Suprapubic skin (tissue), 4 donors: ENCODE results near the gene PGC. TPM values are rescaled to one million over a fixed set of nuclear protein-coding genes. Genes with fewer than 3 reads are reported as not detected.
"Not testable (repeated sequence)": the region's sequence is repeated elsewhere in the genome, so short reads cannot be mapped to it uniquely, and the experiment has no call there.

Experiments
- DNase-seq, 2 donors: peaks; one replicate each; pipeline ENCODE4 v3.0.0-alpha.2; 2019; ENCODE audit warnings: low spot score in 2 of 2
- H3K27ac ChIP-seq: fragments of 200-600 bp; sonication (generic); one replicate; pipeline ENCODE4 v1.5.1; 2019
- H3K27me3 ChIP-seq: fragments of 200-600 bp; sonication (generic); one replicate; pipeline ENCODE4 v1.5.1; 2019
- H3K36me3 ChIP-seq: fragments of 200-600 bp; sonication (generic); one replicate; pipeline ENCODE4 v1.5.1; 2019
- H3K4me1 ChIP-seq: fragments of 200-600 bp; sonication (generic); one replicate; pipeline ENCODE4 v1.5.1; 2019
- H3K4me3 ChIP-seq: fragments of 200-600 bp; sonication (generic); one replicate; pipeline ENCODE4 v1.5.1; 2019; ENCODE audit warnings: mild to moderate bottlenecking
- H3K9me3 ChIP-seq: fragments of 200-600 bp; sonication (generic); one replicate; pipeline ENCODE4 v1.5.1; 2019
- CTCF ChIP-seq, 2 donors: fragments of 200-600 bp in 1 of 2; fragments of 450-650 bp in 1 of 2; sonication (generic) in 1 of 2; IDR thresholded peaks; one replicate each; pipeline ENCODE4 v1.5.1; 2016 to 2019; ENCODE audit warnings: antibody characterized with exemption in 2 of 2, mild to moderate bottlenecking in 1 of 2, moderate library complexity in 1 of 2
- EP300 ChIP-seq: sonication (generic); formaldehyde crosslinking; IDR thresholded peaks from one replicate; pipeline ENCODE4 v1.6.1; 2017; ENCODE audit warnings: antibody characterized with exemption
- POLR2A ChIP-seq, 2 donors: fragments of 450-650 bp; IDR thresholded peaks; one replicate each; pipeline ENCODE4 v1.6.1; 2017; ENCODE audit warnings: antibody characterized with exemption in 2 of 2, mild to moderate bottlenecking in 2 of 2, moderate library complexity in 2 of 2
- POLR2AphosphoS5 ChIP-seq, 3 donors: sonication (generic); formaldehyde crosslinking; IDR thresholded peaks; one replicate each; pipeline ENCODE4 v1.6.1; 2017; ENCODE audit warnings: antibody characterized with exemption in 3 of 3
- WGBS: methylation state at CpG from one replicate; pipeline ENCODE4 v1.1.5; 2018; 5-methylcytosine and 5-hydroxymethylcytosine counted together
- total RNA-seq, 4 donors: library from RNA; depleted of rRNA; stranded (reverse); fragments of >200 nt; gene quantifications; one replicate each; pipeline ENCODE4 v1.1.0, GENCODE V29; 2016

The PGC gene
- total RNA-seq, 4 donors from 2014 or later = not detected

GRCh38 chr6:41768545-41769308 lies 21.5 kb upstream of the PGC start:
- H3K27me3 ChIP-seq = no peaks in the 10 kb centered on the region
- no peak overlapping the region for H3K27ac ChIP-seq
- DNase-seq = no peak
- TF ChIP-seq EP300 = no peak
- no peak for TF ChIP-seq POLR2A (IDR thresholded peaks at IDR 0.05)
- no peak for TF ChIP-seq CTCF (IDR thresholded peaks at IDR 0.05)
- no peak for TF ChIP-seq POLR2AphosphoS5 (IDR thresholded peaks at IDR 0.05)
- peaks cover 9% of the 10 kb centered on the region for H3K4me1 ChIP-seq
- H3K9me3 ChIP-seq = no peaks in the 10 kb centered on the region
- H3K36me3 ChIP-seq = peaks cover 37% of the 10 kb centered on the region
- WGBS = 80% methylated on average over 10 of the region's 10 CpGs
- H3K4me3 ChIP-seq = no peak overlapping the region

- Histone ChIP-seq H3K27ac (peak overlapping the region; percentile 3), H3K27me3 (no peaks in the 10 kb centered on the region), H3K9me3 (no peaks in the 10 kb centered on the region), H3K4me3 (no peak overlapping the region), H3K4me1 (peaks cover 9% of the 10 kb centered on the region), H3K36me3 (peaks cover 22% of the 10 kb centered on the region)
- WGBS = 27% methylated on average over 11 of the region's 12 CpGs
- DNase-seq = no peak
- TF ChIP-seq POLR2AphosphoS5 (IDR thresholded peaks at IDR 0.05) = no peak
- TF ChIP-seq CTCF (IDR thresholded peaks at IDR 0.05) = no peak
- TF ChIP-seq POLR2A (IDR thresholded peaks at IDR 0.05) = no peak
- no peak for TF ChIP-seq EP300
Observed at GRCh38 chr6:41767112-41767833, 20.1 kb upstream of the PGC start.

- WGBS = 94% methylated on average over 4 of the region's 4 CpGs
Observed at GRCh38 chr6:41766043-41766664, 19.0 kb upstream of the PGC start.

GRCh38 chr6:41763470-41763869 lies 16.3 kb upstream of the PGC start:
- TF ChIP-seq POLR2A (IDR thresholded peaks at IDR 0.05) = no peak
- no peak for DNase-seq
- WGBS = 51% methylated on average over 2 of the region's 2 CpGs

More at GRCh38 chr6:41766043-41766664, 19.0 kb upstream of the PGC start:
- not testable (repeated sequence) for H3K4me1 ChIP-seq, H3K27ac ChIP-seq, H3K9me3 ChIP-seq, H3K27me3 ChIP-seq, DNase-seq, H3K4me3 ChIP-seq
- peaks cover 11% of the 10 kb centered on the region for H3K36me3 ChIP-seq

GRCh38 chr6:41759905-41760579 lies 12.8 kb upstream of the PGC start:
- no peaks in the 10 kb centered on the region for H3K36me3 ChIP-seq
- peaks cover 4% of the 10 kb centered on the region for H3K27me3 ChIP-seq
- TF ChIP-seq POLR2AphosphoS5 (IDR thresholded peaks at IDR 0.05) (no peak), EP300 (no peak), POLR2A (IDR thresholded peaks at IDR 0.05) (no peak), CTCF (IDR thresholded peaks at IDR 0.05) (no peak)
- H3K4me1 ChIP-seq = no peaks in the 10 kb centered on the region
- WGBS = 83% methylated on average over 2 of the region's 2 CpGs
- H3K4me3 ChIP-seq = no peak overlapping the region
- H3K9me3 ChIP-seq = no peaks in the 10 kb centered on the region
- no peak overlapping the region for H3K27ac ChIP-seq
- DNase-seq = no peak

More at GRCh38 chr6:41763470-41763869, 16.3 kb upstream of the PGC start:
- no peaks in the 10 kb centered on the region for H3K27me3 ChIP-seq
- H3K9me3 ChIP-seq = no peaks in the 10 kb centered on the region
- H3K36me3 ChIP-seq = no peaks in the 10 kb centered on the region
- H3K4me3 ChIP-seq = no peak overlapping the region
- H3K27ac ChIP-seq = no peak overlapping the region
- H3K4me1 ChIP-seq = peaks cover 9% of the 10 kb centered on the region
